Endodermal cell (in vitro differentiated cells): ENCODE measurements around the gene CFL1. TPM values are rescaled to one million over a fixed set of nuclear protein-coding genes. Genes with fewer than 3 reads are reported as not detected.

ENCODE experiments used
- DNase-seq: peaks from one replicate; pipeline ENCODE4 v3.0.0-alpha.2; 2017
- H3K27ac ChIP-seq: 2 replicates; pipeline ENCODE4 v1.5.1; 2013; ENCODE audit warnings: mild to moderate bottlenecking, low read depth, low read length, moderate library complexity
- H3K27me3 ChIP-seq: 2 replicates; pipeline ENCODE4 v1.6.1; 2013; ENCODE audit warnings: mild to moderate bottlenecking, low read length, moderate library complexity; ENCODE audit not compliant: insufficient read depth, control insufficient read depth, poor library complexity, severe bottlenecking
- H3K36me3 ChIP-seq: 2 replicates; pipeline ENCODE4 v1.7.0; 2013; ENCODE audit warnings: mild to moderate bottlenecking, low read length, moderate library complexity; ENCODE audit not compliant: control insufficient read depth, insufficient read depth
- H3K4me1 ChIP-seq: one replicate; pipeline ENCODE4 v1.7.0; 2013; ENCODE audit warnings: low read length; ENCODE audit not compliant: control insufficient read depth, insufficient read depth
- H3K4me3 ChIP-seq: 2 replicates; pipeline ENCODE4 v1.5.1; 2013; ENCODE audit warnings: mild to moderate bottlenecking, low read length, moderate library complexity
- H3K9ac ChIP-seq: 2 replicates; pipeline ENCODE4 v1.6.1; 2013; ENCODE audit warnings: mild to moderate bottlenecking, low read length, moderate library complexity; ENCODE audit not compliant: poor library complexity, severe bottlenecking; ENCODE audit errors: extremely low read depth
- H3K9me3 ChIP-seq: 2 replicates; pipeline ENCODE4 v1.6.1; 2013; ENCODE audit warnings: mild to moderate bottlenecking, low read length, moderate library complexity; ENCODE audit not compliant: control insufficient read depth
- H3K27ac Mint-ChIP-seq: 2 replicates; pipeline ENCODE4 v1.8.0; 2020; ENCODE audit warnings: mixed read lengths
- H3K27me3 Mint-ChIP-seq: 2 replicates; pipeline ENCODE4 v1.8.0; 2021; ENCODE audit warnings: mild to moderate bottlenecking, mixed read lengths; ENCODE audit not compliant: insufficient read depth
- H3K36me3 Mint-ChIP-seq: 2 replicates; pipeline ENCODE4 v1.8.0; 2020; ENCODE audit warnings: low read depth, mixed read lengths
- H3K4me1 Mint-ChIP-seq: 2 replicates; pipeline ENCODE4 v1.8.0; 2020; ENCODE audit warnings: mixed read lengths
- H3K4me3 Mint-ChIP-seq: 2 replicates; pipeline ENCODE4 v1.8.0; 2020; ENCODE audit warnings: mild to moderate bottlenecking, moderate library complexity, mixed read lengths
- H3K9me3 Mint-ChIP-seq: 2 replicates; pipeline ENCODE4 v1.8.0; 2020; ENCODE audit warnings: mild to moderate bottlenecking, mixed read lengths
- WGBS, 2 experiments: methylation state at CpG; one replicate each; pipeline versions ENCODE4 v1.1.5 to v1.1.7; 2013; ENCODE audit warnings: missing lambda C conversion rate in 2 of 2, mixed read lengths in 1 of 2; ENCODE audit not compliant: insufficient coverage in 1 of 2, insufficient read length in 1 of 2; 5-methylcytosine and 5-hydroxymethylcytosine counted together
- total RNA-seq, 2 donors: library from RNA; stranded (reverse); fragmentation: NEBNext Ultra II Directional in 1 of 2; extraction: Animal tissue kit (Norgen Biotek cat#: 25700) in 1 of 2; gene quantifications; 2 replicates in 1 of 2; 3 replicates in 1 of 2; pipeline ENCODE4 v1.2.1, GENCODE V29; 2021
- TF ChIP-seq, protein P1 (sequence below): fragments of 200-600 bp; sonication (generic); conservative IDR thresholded peaks from 2 replicates; pipeline ENCODE4 v1.5.0; 2021; ENCODE audit warnings: antibody characterized with exemption, mild to moderate bottlenecking

The CFL1 gene
- total RNA-seq, 2 donors from 2014 or later, result 1,218 to 1,284 TPM

DNA sequence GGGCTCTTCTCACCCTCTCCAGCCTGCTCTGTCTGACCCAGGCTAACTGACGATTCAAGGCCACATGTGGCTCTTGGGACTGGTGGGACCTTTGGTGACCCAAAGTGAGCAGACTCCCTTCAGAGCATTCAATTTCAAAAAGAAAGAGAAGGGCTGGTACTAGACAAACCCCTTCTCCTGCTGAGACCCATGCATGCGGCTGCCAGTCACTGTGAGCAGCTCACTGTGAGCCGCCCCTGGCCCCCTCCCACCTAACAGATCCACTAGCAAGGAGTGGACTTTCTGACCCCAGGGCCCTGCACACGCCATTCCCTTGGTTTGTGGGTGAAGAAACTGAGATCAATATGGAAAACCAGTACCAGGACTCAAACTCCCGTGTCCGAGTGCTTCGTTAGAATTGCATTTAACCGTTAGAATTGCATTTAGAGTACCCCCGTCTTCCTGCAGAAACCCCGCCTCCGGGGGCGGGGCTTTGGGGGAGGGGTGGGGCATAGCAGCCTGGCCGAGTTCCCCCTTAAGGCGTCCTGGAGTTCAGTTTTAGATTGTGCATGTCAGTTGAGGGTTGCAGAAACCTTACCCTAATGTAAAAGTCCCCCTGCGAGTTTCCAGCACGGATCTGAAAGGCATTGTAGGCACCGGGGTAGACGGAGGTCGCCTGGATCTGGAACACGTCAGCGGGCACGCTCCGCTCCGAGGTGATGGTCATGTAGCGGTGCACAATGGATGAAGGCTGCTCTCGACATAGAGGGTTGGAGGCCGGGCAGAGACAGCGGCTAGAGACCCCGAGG is 9.5 kb upstream of the CFL1 start:
- WGBS, 2 experiments, result 67 to 68% methylated on average over 26 to 28 of the region's 29 CpGs
- Mint-ChIP-seq H3K4me3 (peak overlapping the region; percentile 51), H3K27ac (no peak overlapping the region), H3K4me1 (peaks cover 5% of the 10 kb centered on the region), H3K27me3 (no peaks in the 10 kb centered on the region), H3K36me3 (peaks cover 59% of the 10 kb centered on the region), H3K9me3 (no peaks in the 10 kb centered on the region)
- Histone ChIP-seq H3K9me3 (no peaks in the 10 kb centered on the region), H3K4me3 (no peak overlapping the region), H3K36me3 (peaks cover 67% of the 10 kb centered on the region), H3K27ac (no peak overlapping the region), H3K9ac (no peak overlapping the region), H3K4me1 (peaks cover under 1% of the 10 kb centered on the region), H3K27me3 (no peaks in the 10 kb centered on the region)
- TF ChIP-seq, protein P1, sequence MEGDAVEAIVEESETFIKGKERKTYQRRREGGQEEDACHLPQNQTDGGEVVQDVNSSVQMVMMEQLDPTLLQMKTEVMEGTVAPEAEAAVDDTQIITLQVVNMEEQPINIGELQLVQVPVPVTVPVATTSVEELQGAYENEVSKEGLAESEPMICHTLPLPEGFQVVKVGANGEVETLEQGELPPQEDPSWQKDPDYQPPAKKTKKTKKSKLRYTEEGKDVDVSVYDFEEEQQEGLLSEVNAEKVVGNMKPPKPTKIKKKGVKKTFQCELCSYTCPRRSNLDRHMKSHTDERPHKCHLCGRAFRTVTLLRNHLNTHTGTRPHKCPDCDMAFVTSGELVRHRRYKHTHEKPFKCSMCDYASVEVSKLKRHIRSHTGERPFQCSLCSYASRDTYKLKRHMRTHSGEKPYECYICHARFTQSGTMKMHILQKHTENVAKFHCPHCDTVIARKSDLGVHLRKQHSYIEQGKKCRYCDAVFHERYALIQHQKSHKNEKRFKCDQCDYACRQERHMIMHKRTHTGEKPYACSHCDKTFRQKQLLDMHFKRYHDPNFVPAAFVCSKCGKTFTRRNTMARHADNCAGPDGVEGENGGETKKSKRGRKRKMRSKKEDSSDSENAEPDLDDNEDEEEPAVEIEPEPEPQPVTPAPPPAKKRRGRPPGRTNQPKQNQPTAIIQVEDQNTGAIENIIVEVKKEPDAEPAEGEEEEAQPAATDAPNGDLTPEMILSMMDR, result no peak
- peak; percentile 84 for DNase-seq

- H3K4me3 ChIP-seq, result no peak overlapping the region
- H3K27ac Mint-ChIP-seq, result no peak overlapping the region
- no peaks in the 10 kb centered on the region for H3K27me3 ChIP-seq
- WGBS, 2 experiments, result 89 to 92% methylated on average over 10 to 21 of the region's 21 CpGs
- peaks cover 74% of the 10 kb centered on the region for H3K36me3 ChIP-seq
- H3K4me1 ChIP-seq, result peaks cover 9% of the 10 kb centered on the region
- H3K36me3 Mint-ChIP-seq, result peaks cover 62% of the 10 kb centered on the region
- H3K27me3 Mint-ChIP-seq, result no peaks in the 10 kb centered on the region
- peaks cover 5% of the 10 kb centered on the region for H3K4me1 Mint-ChIP-seq
- TF ChIP-seq, protein P1, result no peak
- H3K9me3 ChIP-seq, result no peaks in the 10 kb centered on the region
- H3K27ac ChIP-seq, result no peak overlapping the region
- no peak overlapping the region for H3K9ac ChIP-seq
- DNase-seq, result no peak
- H3K9me3 Mint-ChIP-seq, result no peaks in the 10 kb centered on the region
- H3K4me3 Mint-ChIP-seq, result no peak overlapping the region
Observed at GRCh38 chr11:65866509-65867283, 8.7 kb upstream of the CFL1 start.

DNA sequence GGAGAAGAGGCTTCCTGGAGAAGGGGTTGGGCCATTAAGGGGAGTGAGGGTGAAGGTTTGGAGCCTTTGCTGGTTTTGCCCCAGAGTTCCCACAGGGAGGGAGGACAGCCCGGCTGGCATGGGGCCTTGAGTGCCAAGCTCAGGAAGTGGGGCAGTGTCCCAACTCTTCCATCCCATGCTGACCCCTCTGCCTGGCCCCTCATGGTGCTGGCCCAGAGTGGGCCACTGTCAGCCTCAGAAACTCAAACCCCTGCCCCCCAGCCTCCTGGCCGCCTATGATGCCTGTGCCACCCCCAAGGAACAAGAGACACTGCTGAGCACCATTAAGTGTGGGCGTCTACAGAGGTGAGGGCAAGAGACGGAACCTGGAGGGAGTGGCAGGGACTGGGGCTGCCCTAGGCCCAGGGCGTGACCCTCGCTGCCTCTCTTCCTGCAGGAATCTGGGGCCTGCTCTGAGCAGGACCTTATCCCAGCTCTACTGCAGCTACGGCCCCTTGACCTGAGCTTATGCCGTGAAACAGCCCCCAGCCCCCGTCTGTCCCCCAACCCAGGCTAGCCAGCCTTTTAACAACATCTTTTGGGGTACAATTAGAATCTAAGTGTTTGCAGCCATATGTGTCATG is 7.7 kb upstream of the CFL1 start:
- H3K9ac ChIP-seq, result no peak overlapping the region
- TF ChIP-seq, protein P1, result no peak
- H3K27me3 ChIP-seq, result no peaks in the 10 kb centered on the region
- no peaks in the 10 kb centered on the region for H3K9me3 ChIP-seq
- peaks cover 76% of the 10 kb centered on the region for H3K36me3 ChIP-seq
- no peak overlapping the region for H3K27ac ChIP-seq
- Mint-ChIP-seq H3K27me3 (no peaks in the 10 kb centered on the region), H3K4me1 (peaks cover 10% of the 10 kb centered on the region), H3K9me3 (no peaks in the 10 kb centered on the region), H3K36me3 (peaks cover 68% of the 10 kb centered on the region), H3K4me3 (no peak overlapping the region), H3K27ac (no peak overlapping the region)
- 93 to 100% methylated on average over 3 to 9 of the region's 9 CpGs for WGBS, 2 experiments
- peaks cover 10% of the 10 kb centered on the region for H3K4me1 ChIP-seq
- DNase-seq, result no peak
- no peak overlapping the region for H3K4me3 ChIP-seq
